ENCODE results near the gene CA4.
"Not testable (repeated sequence)": the region's sequence is repeated elsewhere in the genome, so short reads cannot be mapped to it uniquely, and the experiment has no call there.

Gene CA4

GRCh38 chr17:60110586-60110985, 39.2 kb upstream of the CA4 start:
- H3K9me3 ChIP-seq (ENCODE audit: control insufficient read depth, insufficient read depth, low read length), result no peaks in the 10 kb centered on the region
- no peaks in the 10 kb centered on the region for H3K4me1 ChIP-seq (ENCODE audit: control insufficient read depth, insufficient read depth, low read length)
- WGBS (ENCODE audit: insufficient coverage, insufficient read length), result no CpG with 5 or more reads among the region's 3 CpGs

DNA sequence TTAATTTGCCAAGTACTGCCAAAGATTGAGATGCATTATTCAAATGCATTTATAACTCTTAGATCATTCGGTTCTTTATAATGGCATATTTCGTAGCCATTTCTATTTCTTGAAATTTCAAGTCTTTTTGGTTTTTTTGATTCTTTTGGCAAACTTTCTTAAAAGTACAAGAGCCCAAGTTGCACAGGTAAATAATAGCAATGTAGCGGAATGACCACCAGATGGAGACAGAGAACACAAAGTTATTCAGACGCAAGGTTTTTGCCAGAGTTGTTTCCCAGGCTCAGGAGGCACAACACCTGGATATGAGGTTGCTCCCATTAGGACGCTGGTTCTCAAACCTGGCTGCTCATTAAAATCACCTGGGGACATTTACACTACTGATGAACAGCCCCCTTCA, 38.1 kb upstream of the CA4 start:
- not testable (repeated sequence) for H3K27me3 ChIP-seq (ENCODE audit: control insufficient read depth, insufficient read depth, low read length); H3K9me3 ChIP-seq (ENCODE audit: control insufficient read depth, insufficient read depth, low read length); H3K36me3 ChIP-seq (ENCODE audit: control insufficient read depth, insufficient read depth, low read length); H3K4me1 ChIP-seq (ENCODE audit: control insufficient read depth, insufficient read depth, low read length); H3K4me3 ChIP-seq (ENCODE audit: low read length); H3K27ac ChIP-seq (ENCODE audit: low read length); DNase-seq (ENCODE audit: low read depth, low spot score)
- no CpG with 5 or more reads among the region's 5 CpGs for WGBS (ENCODE audit: insufficient coverage, insufficient read length)

More at GRCh38 chr17:60110586-60110985, 39.2 kb upstream of the CA4 start:
- DNase-seq (ENCODE audit: low read depth, low spot score), result no peak
- H3K27me3 ChIP-seq (ENCODE audit: control insufficient read depth, insufficient read depth, low read length), result no peaks in the 10 kb centered on the region
- no peak overlapping the region for H3K4me3 ChIP-seq (ENCODE audit: low read length)
- H3K36me3 ChIP-seq (ENCODE audit: control insufficient read depth, insufficient read depth, low read length), result no peaks in the 10 kb centered on the region
- no peak overlapping the region for H3K27ac ChIP-seq (ENCODE audit: low read length)

DNA sequence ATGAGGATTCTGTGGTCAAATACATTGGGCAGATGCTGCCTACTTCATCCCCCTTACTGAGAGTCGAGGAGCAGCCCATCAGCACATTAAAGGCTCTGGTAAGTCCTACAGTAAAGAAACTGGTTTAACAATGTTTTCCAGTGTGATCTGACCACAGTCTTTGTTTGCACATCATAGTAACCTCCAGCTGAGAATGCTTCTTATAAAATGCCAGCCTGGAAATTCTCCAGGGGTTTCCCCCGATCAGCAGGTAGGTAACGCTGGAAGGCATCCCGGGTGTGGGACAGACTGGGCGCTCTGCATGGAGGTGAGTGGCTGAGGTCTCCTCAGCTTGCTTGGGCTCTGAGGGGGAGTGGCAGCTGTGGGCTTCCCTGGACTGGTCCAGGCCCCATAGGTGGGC, 34.4 kb upstream of the CA4 start:
- not testable (repeated sequence) for H3K36me3 ChIP-seq (ENCODE audit: control insufficient read depth, insufficient read depth, low read length); H3K4me1 ChIP-seq (ENCODE audit: control insufficient read depth, insufficient read depth, low read length); H3K27ac ChIP-seq (ENCODE audit: low read length); H3K9me3 ChIP-seq (ENCODE audit: control insufficient read depth, insufficient read depth, low read length); H3K4me3 ChIP-seq (ENCODE audit: low read length); H3K27me3 ChIP-seq (ENCODE audit: control insufficient read depth, insufficient read depth, low read length); DNase-seq (ENCODE audit: low read depth, low spot score)
- WGBS (ENCODE audit: insufficient coverage, insufficient read length), result no CpG with 5 or more reads among the region's 5 CpGs

DNA sequence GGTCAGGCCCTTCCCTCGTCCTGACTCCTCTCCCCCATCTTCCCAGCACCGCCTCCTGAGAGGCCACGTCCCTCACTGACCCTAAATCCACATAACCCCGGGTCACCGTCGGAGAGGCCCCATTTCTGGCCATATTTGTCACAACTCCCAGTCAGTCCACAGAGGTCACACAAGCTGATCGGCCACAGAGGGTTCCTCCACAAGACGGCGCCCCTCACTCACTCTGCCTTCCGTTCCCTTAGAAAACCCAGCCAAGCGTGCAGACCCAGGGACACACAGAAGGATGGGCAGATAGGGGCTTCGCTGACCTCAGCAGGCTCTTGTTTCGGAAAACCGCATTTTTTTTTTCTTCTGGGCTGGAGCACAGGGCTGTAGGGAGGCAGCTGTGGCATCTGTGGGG, 33.6 kb upstream of the CA4 start:
- H3K4me1 ChIP-seq (ENCODE audit: control insufficient read depth, insufficient read depth, low read length); H3K27ac ChIP-seq (ENCODE audit: low read length); DNase-seq (ENCODE audit: low read depth, low spot score); H3K27me3 ChIP-seq (ENCODE audit: control insufficient read depth, insufficient read depth, low read length); H3K4me3 ChIP-seq (ENCODE audit: low read length); H3K36me3 ChIP-seq (ENCODE audit: control insufficient read depth, insufficient read depth, low read length); H3K9me3 ChIP-seq (ENCODE audit: control insufficient read depth, insufficient read depth, low read length): not testable (repeated sequence)
- WGBS (ENCODE audit: insufficient coverage, insufficient read length), result no CpG with 5 or more reads among the region's 14 CpGs

GRCh38 chr17:60119162-60119561, 30.6 kb upstream of the CA4 start:
- H3K27ac ChIP-seq (ENCODE audit: low read length); H3K27me3 ChIP-seq (ENCODE audit: control insufficient read depth, insufficient read depth, low read length); DNase-seq (ENCODE audit: low read depth, low spot score); H3K4me3 ChIP-seq (ENCODE audit: low read length); H3K36me3 ChIP-seq (ENCODE audit: control insufficient read depth, insufficient read depth, low read length); H3K4me1 ChIP-seq (ENCODE audit: control insufficient read depth, insufficient read depth, low read length); H3K9me3 ChIP-seq (ENCODE audit: control insufficient read depth, insufficient read depth, low read length): not testable (repeated sequence)
- no CpG with 5 or more reads among the region's 15 CpGs for WGBS (ENCODE audit: insufficient coverage, insufficient read length)

- not testable (repeated sequence) for H3K36me3 ChIP-seq (ENCODE audit: control insufficient read depth, insufficient read depth, low read length); H3K4me1 ChIP-seq (ENCODE audit: control insufficient read depth, insufficient read depth, low read length)
- WGBS (ENCODE audit: insufficient coverage, insufficient read length), result no CpG with 5 or more reads among the region's 114 CpGs
Measured at GRCh38 chr17:60119807-60120748, 29.7 kb upstream of the CA4 start.

GRCh38 chr17:60127068-60128064, 22.4 kb upstream of the CA4 start:
- no peaks in the 10 kb centered on the region for H3K27me3 ChIP-seq (ENCODE audit: control insufficient read depth, insufficient read depth, low read length)
- H3K4me3 ChIP-seq (ENCODE audit: low read length), result no peak overlapping the region
- no peak for DNase-seq (ENCODE audit: low read depth, low spot score)
- WGBS (ENCODE audit: insufficient coverage, insufficient read length), result no CpG with 5 or more reads among the region's 14 CpGs
- no peak overlapping the region for H3K27ac ChIP-seq (ENCODE audit: low read length)
- no peaks in the 10 kb centered on the region for H3K4me1 ChIP-seq (ENCODE audit: control insufficient read depth, insufficient read depth, low read length)
- H3K9me3 ChIP-seq (ENCODE audit: control insufficient read depth, insufficient read depth, low read length), result no peaks in the 10 kb centered on the region
- H3K36me3 ChIP-seq (ENCODE audit: control insufficient read depth, insufficient read depth, low read length), result no peaks in the 10 kb centered on the region

More at GRCh38 chr17:60119807-60120748, 29.7 kb upstream of the CA4 start:
- not testable (repeated sequence) for H3K27ac ChIP-seq (ENCODE audit: low read length); DNase-seq (ENCODE audit: low read depth, low spot score); H3K27me3 ChIP-seq (ENCODE audit: control insufficient read depth, insufficient read depth, low read length); H3K9me3 ChIP-seq (ENCODE audit: control insufficient read depth, insufficient read depth, low read length); H3K4me3 ChIP-seq (ENCODE audit: low read length)

- Histone ChIP-seq H3K27me3 (ENCODE audit: control insufficient read depth, insufficient read depth, low read length) (no peaks in the 10 kb centered on the region), H3K36me3 (ENCODE audit: control insufficient read depth, insufficient read depth, low read length) (no peaks in the 10 kb centered on the region), H3K9me3 (ENCODE audit: control insufficient read depth, insufficient read depth, low read length) (no peaks in the 10 kb centered on the region), H3K27ac (ENCODE audit: low read length) (no peak overlapping the region), H3K4me1 (ENCODE audit: control insufficient read depth, insufficient read depth, low read length) (no peaks in the 10 kb centered on the region), H3K4me3 (ENCODE audit: low read length) (no peak overlapping the region)
- WGBS (ENCODE audit: insufficient coverage, insufficient read length), result no CpG with 5 or more reads among the region's 8 CpGs
- no peak for DNase-seq (ENCODE audit: low read depth, low spot score)
Measured at GRCh38 chr17:60128171-60128859, 21.5 kb upstream of the CA4 start.

GRCh38 chr17:60129164-60129563, 20.6 kb upstream of the CA4 start:
- Histone ChIP-seq H3K36me3 (ENCODE audit: control insufficient read depth, insufficient read depth, low read length) (no peaks in the 10 kb centered on the region), H3K27me3 (ENCODE audit: control insufficient read depth, insufficient read depth, low read length) (no peaks in the 10 kb centered on the region), H3K4me1 (ENCODE audit: control insufficient read depth, insufficient read depth, low read length) (no peaks in the 10 kb centered on the region), H3K4me3 (ENCODE audit: low read length) (no peak overlapping the region), H3K9me3 (ENCODE audit: control insufficient read depth, insufficient read depth, low read length) (no peaks in the 10 kb centered on the region), H3K27ac (ENCODE audit: low read length) (no peak overlapping the region)
- DNase-seq (ENCODE audit: low read depth, low spot score), result no peak
- no CpG with 5 or more reads among the region's 4 CpGs for WGBS (ENCODE audit: insufficient coverage, insufficient read length)

DNA sequence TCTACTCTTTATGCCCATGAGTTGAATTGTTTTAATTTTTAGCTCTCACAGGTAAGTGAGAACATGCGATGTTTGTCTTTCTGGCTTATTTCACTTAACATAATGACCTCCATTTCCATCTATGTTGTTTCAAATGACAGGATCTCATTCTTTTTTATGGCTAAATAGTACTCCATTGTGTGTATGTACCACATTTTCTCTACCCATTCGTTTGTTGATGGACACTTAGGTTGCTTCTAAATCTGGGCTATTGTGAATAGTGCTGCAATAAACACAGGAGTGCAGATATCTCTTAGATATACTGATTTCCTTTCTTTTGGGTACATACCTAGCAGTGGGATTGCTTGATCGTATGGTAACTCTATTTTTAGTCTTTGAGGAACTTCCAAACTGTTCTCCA, 19.3 kb upstream of the CA4 start:
- Histone ChIP-seq H3K27ac (ENCODE audit: low read length) (no peak overlapping the region), H3K36me3 (ENCODE audit: control insufficient read depth, insufficient read depth, low read length) (no peaks in the 10 kb centered on the region), H3K4me1 (ENCODE audit: control insufficient read depth, insufficient read depth, low read length) (no peaks in the 10 kb centered on the region), H3K4me3 (ENCODE audit: low read length) (no peak overlapping the region), H3K9me3 (ENCODE audit: control insufficient read depth, insufficient read depth, low read length) (no peaks in the 10 kb centered on the region), H3K27me3 (ENCODE audit: control insufficient read depth, insufficient read depth, low read length) (no peaks in the 10 kb centered on the region)
- WGBS (ENCODE audit: insufficient coverage, insufficient read length), result no CpG with 5 or more reads among the region's 3 CpGs
- no peak for DNase-seq (ENCODE audit: low read depth, low spot score)

Measured in iPS DF 6.9 (cell line).